Measurements from ENCODE around the gene SLC38A10.

Gene SLC38A10

GRCh38 chr17:81218459-81218858 lies 76.6 kb downstream of the SLC38A10 start:
- H3K4me3 ChIP-seq (ENCODE audit: low read depth in 1 of 2, low read length in 1 of 2) = no peak overlapping the region
- H3K9me3 ChIP-seq = no peaks in the 10 kb centered on the region
- H3K36me3 ChIP-seq = peaks cover 6% of the 10 kb centered on the region
- no peak overlapping the region for H3K27ac ChIP-seq
- TF ChIP-seq CTCF (IDR thresholded peaks at IDR 0.05) = no peak
- no peaks in the 10 kb centered on the region for H3K27me3 ChIP-seq
- H3K4me1 ChIP-seq (ENCODE audit: control insufficient read depth in 1 of 2, insufficient read depth in 1 of 2, low read depth in 1 of 2, low read length in 1 of 2) = peaks cover 14 to 22% of the 10 kb centered on the region in 2 experiments

DNA sequence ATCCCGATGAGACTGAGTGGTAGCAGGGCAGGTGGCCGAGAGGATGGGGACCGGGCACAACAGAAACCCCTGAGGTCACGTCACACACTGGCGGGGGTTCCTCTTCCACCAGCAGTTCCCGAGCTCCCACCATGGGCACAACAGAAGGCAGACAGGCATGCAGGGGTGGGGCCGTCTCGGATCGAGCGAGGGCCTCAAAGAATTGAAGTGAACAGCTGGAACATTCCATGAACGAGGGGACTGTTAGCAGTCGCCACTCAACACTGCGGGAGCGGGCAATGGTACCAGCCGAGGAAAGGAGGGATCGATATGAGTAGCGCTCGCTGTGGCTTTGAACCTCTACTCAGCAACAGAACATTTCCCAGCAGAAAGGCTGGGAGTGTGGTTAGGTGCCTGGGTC lies 77.6 kb downstream of the SLC38A10 start:
- no peak overlapping the region for H3K27ac ChIP-seq
- peaks cover 10 to 12% of the 10 kb centered on the region in 2 experiments for H3K4me1 ChIP-seq (ENCODE audit: control insufficient read depth in 1 of 2, insufficient read depth in 1 of 2, low read depth in 1 of 2, low read length in 1 of 2)
- H3K9me3 ChIP-seq = no peaks in the 10 kb centered on the region
- no peaks in the 10 kb centered on the region for H3K27me3 ChIP-seq
- H3K4me3 ChIP-seq (ENCODE audit: low read depth in 1 of 2, low read length in 1 of 2) = no peak overlapping the region
- peaks cover 6% of the 10 kb centered on the region for H3K36me3 ChIP-seq
- TF ChIP-seq CTCF (IDR thresholded peaks at IDR 0.05) = no peak

DNA sequence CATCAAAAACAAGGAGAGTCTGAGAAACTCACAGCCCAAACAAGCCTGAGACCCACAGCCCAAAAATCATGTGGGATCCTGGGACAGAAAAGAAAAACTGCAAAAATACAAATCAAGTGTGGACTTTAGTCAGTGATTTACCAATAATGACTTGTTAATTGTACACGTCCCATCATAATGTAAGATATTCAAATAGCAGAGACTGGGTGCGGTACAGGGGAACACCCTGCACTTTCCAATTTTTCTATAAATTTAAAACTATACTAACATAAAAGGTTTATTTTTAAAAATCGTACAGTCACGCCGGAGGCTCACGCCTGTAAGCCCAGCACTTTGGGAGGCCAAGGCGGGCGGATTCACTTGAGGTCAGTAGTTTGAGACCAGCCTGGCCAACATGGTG lies 81.1 kb downstream of the SLC38A10 start:
- H3K9me3 ChIP-seq = no peaks in the 10 kb centered on the region
- no peak overlapping the region for H3K4me3 ChIP-seq (ENCODE audit: low read depth in 1 of 2, low read length in 1 of 2)
- H3K4me1 ChIP-seq (ENCODE audit: control insufficient read depth in 1 of 2, insufficient read depth in 1 of 2, low read depth in 1 of 2, low read length in 1 of 2) = no peaks in the 10 kb centered on the region
- no peak for TF ChIP-seq CTCF (IDR thresholded peaks at IDR 0.05)
- H3K27me3 ChIP-seq = no peaks in the 10 kb centered on the region
- H3K36me3 ChIP-seq = no peaks in the 10 kb centered on the region
- H3K27ac ChIP-seq = no peak overlapping the region

GRCh38 chr17:81212365-81212764 lies 82.7 kb downstream of the SLC38A10 start:
- Histone ChIP-seq H3K4me3 (ENCODE audit: low read depth in 1 of 2, low read length in 1 of 2) (no peak overlapping the region), H3K9me3 (no peaks in the 10 kb centered on the region), H3K27me3 (no peaks in the 10 kb centered on the region), H3K4me1 (ENCODE audit: control insufficient read depth in 1 of 2, insufficient read depth in 1 of 2, low read depth in 1 of 2, low read length in 1 of 2) (no peaks in the 10 kb centered on the region), H3K36me3 (no peaks in the 10 kb centered on the region), H3K27ac (no peak overlapping the region)
- TF ChIP-seq CTCF (IDR thresholded peaks at IDR 0.05) = no peak

- Histone ChIP-seq H3K27me3 (no peaks in the 10 kb centered on the region), H3K27ac (no peak overlapping the region), H3K4me1 (ENCODE audit: control insufficient read depth in 1 of 2, insufficient read depth in 1 of 2, low read depth in 1 of 2, low read length in 1 of 2) (no peaks in the 10 kb centered on the region), H3K9me3 (no peaks in the 10 kb centered on the region), H3K4me3 (ENCODE audit: low read depth in 1 of 2, low read length in 1 of 2) (no peak overlapping the region), H3K36me3 (no peaks in the 10 kb centered on the region)
- TF ChIP-seq CTCF (IDR thresholded peaks at IDR 0.05) = no peak
Measured at GRCh38 chr17:81210868-81211267, 84.2 kb downstream of the SLC38A10 start.

GRCh38 chr17:81210466-81210865 lies 84.6 kb downstream of the SLC38A10 start:
- H3K4me1 ChIP-seq (ENCODE audit: control insufficient read depth in 1 of 2, insufficient read depth in 1 of 2, low read depth in 1 of 2, low read length in 1 of 2) = no peaks in the 10 kb centered on the region
- no peak overlapping the region for H3K27ac ChIP-seq
- no peaks in the 10 kb centered on the region for H3K27me3 ChIP-seq
- no peaks in the 10 kb centered on the region for H3K9me3 ChIP-seq
- no peak for TF ChIP-seq CTCF (IDR thresholded peaks at IDR 0.05)
- no peaks in the 10 kb centered on the region for H3K36me3 ChIP-seq
- no peak overlapping the region for H3K4me3 ChIP-seq (ENCODE audit: low read depth in 1 of 2, low read length in 1 of 2)
